Mesendoderm (in vitro differentiated cells): ENCODE results near the gene YPEL3.

ENCODE experiments used
- DNase-seq: peaks from one replicate; pipeline ENCODE4 v3.0.0; 2013
- H2AK5ac ChIP-seq: 2 replicates; pipeline ENCODE4 v1.6.1; 2013; ENCODE audit warnings: low read length, inconsistent platforms
- H2BK120ac ChIP-seq: 2 replicates; pipeline ENCODE4 v1.6.1; 2013; ENCODE audit warnings: low read depth, mild to moderate bottlenecking, low read length, moderate library complexity, mixed read lengths
- H2BK15ac ChIP-seq: replicated peaks from 2 replicates; pipeline ENCODE4 v1.6.1; 2013; ENCODE audit warnings: low read depth, mild to moderate bottlenecking, moderate library complexity
- H2BK5ac ChIP-seq: 2 replicates; pipeline ENCODE4 v1.6.1; 2013; ENCODE audit warnings: low read length, inconsistent platforms
- H3K18ac ChIP-seq: 2 replicates; pipeline ENCODE4 v1.6.1; 2013; ENCODE audit warnings: mild to moderate bottlenecking, low read length, mixed read lengths
- H3K23ac ChIP-seq: one replicate; pipeline ENCODE4 v1.6.1; 2013; ENCODE audit warnings: low read length
- H3K27ac ChIP-seq: 2 replicates; pipeline ENCODE4 v1.5.1; 2013; ENCODE audit warnings: low read depth, mild to moderate bottlenecking, inconsistent platforms, low read length, moderate library complexity
- H3K27me3 ChIP-seq: 2 replicates; pipeline ENCODE4 v1.6.1; 2013; ENCODE audit warnings: low read length, control low read depth, mild to moderate bottlenecking, inconsistent platforms; ENCODE audit not compliant: insufficient read depth, poor library complexity
- H3K36me3 ChIP-seq: 2 replicates; pipeline ENCODE4 v1.6.1; 2013; ENCODE audit warnings: low read length, inconsistent platforms; ENCODE audit not compliant: control insufficient read depth, insufficient read depth
- H3K4ac ChIP-seq: one replicate; pipeline ENCODE4 v1.6.1; 2013; ENCODE audit warnings: low read depth, mild to moderate bottlenecking, low read length, moderate library complexity
- H3K4me1 ChIP-seq: 2 replicates; pipeline ENCODE4 v1.6.1; 2013; ENCODE audit warnings: low read depth, low read length, inconsistent platforms; ENCODE audit not compliant: control insufficient read depth
- H3K4me2 ChIP-seq: 2 replicates; pipeline ENCODE4 v1.6.1; 2013; ENCODE audit warnings: low read length
- H3K4me3 ChIP-seq: 2 replicates; pipeline ENCODE4 v1.5.1; 2013; ENCODE audit warnings: mild to moderate bottlenecking, low read length
- H3K56ac ChIP-seq: one replicate; pipeline ENCODE4 v1.6.1; 2013; ENCODE audit warnings: low read length
- H3K79me1 ChIP-seq: 2 replicates; pipeline ENCODE4 v1.6.1; 2013; ENCODE audit warnings: low read length, inconsistent platforms
- H3K79me2 ChIP-seq: 2 replicates; pipeline ENCODE4 v1.6.1; 2013; ENCODE audit warnings: mild to moderate bottlenecking, low read length; ENCODE audit not compliant: control insufficient read depth, insufficient read depth
- H3K9ac ChIP-seq: 2 replicates; pipeline ENCODE4 v1.6.1; 2013; ENCODE audit warnings: low read length, inconsistent platforms
- H4K5ac ChIP-seq: one replicate; pipeline ENCODE4 v1.6.1; 2013; ENCODE audit warnings: low read length
- H4K8ac ChIP-seq: one replicate; pipeline ENCODE4 v1.6.1; 2013; ENCODE audit warnings: low read depth, mild to moderate bottlenecking, control low read depth, low read length, moderate library complexity
- WGBS: extraction: QIAGEN DNeasy Blood & Tissue Kit; methylation state at CpG from one replicate; pipeline ENCODE4 v1.1.7; 2013; ENCODE audit warnings: low lambda C conversion rate, missing lambda C conversion rate; ENCODE audit not compliant: insufficient coverage; ENCODE audit errors: extremely low coverage; 5-methylcytosine and 5-hydroxymethylcytosine counted together

The YPEL3 gene

DNA sequence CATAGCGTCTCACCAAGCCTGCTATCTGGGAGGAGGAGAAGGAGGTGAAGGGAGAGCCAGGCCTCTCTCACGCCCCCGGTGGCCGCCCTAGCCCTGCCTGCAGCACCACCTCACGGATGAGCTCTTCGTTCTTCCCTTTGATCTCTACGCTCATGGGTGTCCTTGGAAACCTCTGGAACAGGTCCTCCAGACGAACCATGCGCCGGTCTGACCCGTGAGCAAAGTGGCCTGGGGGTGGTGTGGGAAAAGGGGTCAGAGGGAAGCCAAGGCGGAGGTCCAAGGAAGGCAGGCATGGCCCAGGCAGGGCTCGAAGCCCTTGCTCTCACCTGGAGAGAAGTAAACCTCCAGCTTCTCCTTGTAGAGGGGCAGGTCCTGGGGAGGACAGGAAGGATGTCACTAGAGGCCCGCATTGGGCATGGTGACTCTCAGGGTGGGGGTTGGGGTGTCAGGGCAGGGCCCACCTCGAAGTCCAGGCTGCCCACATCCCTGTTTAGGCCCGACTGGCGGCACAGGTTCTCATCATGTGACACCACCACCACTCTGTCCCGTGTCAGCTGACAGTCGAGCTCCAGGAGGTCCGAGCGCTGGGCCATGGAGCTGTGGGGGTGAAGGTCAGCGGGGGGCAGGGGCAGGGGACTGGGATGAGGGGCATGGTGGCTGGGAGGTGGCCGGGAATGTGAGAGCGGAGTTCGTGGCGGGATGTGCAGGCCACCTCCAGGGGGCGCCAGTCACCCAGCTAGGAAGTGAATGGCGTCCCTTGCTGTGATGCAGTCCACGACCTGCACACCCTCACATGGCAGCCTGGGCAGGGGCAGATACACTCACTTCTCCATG is 16.4 kb upstream of the YPEL3 start:
- H3K18ac ChIP-seq, result no peak overlapping the region
- peak; percentile 74 for DNase-seq
- no peak overlapping the region for H2AK5ac ChIP-seq
- no peak overlapping the region for H3K27ac ChIP-seq
- no peak overlapping the region for H3K9ac ChIP-seq
- no peak overlapping the region for H3K56ac ChIP-seq
- no peak overlapping the region for H3K23ac ChIP-seq
- no peak overlapping the region for H3K4ac ChIP-seq
- H4K5ac ChIP-seq, result no peak overlapping the region
- H2BK120ac ChIP-seq, result no peak overlapping the region
- WGBS, result no CpG with 5 or more reads among the region's 29 CpGs
- H3K79me2 ChIP-seq, result no peaks in the 10 kb centered on the region
- no peaks in the 10 kb centered on the region for H3K79me1 ChIP-seq
- H3K36me3 ChIP-seq, result peaks cover 2% of the 10 kb centered on the region
- H2BK5ac ChIP-seq, result no peak overlapping the region
- H4K8ac ChIP-seq, result no peak overlapping the region
- H3K4me2 ChIP-seq, result no peak overlapping the region
- H2BK15ac ChIP-seq, result no peak overlapping the region
- H3K27me3 ChIP-seq, result no peaks in the 10 kb centered on the region
- no peaks in the 10 kb centered on the region for H3K4me1 ChIP-seq
- H3K4me3 ChIP-seq, result no peak overlapping the region

DNA sequence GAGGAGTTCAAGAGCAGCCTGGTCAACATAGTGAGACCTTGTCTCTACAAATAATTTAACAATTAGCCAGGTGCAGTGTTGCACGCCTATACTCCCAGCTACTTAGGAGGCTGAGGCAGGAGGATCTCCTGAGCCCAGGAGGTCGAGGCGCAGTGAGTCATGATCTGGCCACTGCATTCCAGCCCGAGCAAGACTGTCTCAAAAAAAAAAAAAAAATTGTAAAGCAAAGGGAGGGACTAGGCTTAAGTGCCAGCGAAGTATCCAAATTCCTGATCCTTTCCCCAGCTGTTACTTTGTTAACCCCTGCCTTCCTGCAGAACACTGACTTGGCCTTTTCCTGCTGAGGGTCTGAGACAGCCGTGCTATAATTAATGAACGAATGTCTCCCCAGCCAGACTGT is 14.6 kb upstream of the YPEL3 start:
- H3K4me2 ChIP-seq, result no peak overlapping the region
- H3K4ac ChIP-seq, result no peak overlapping the region
- no peaks in the 10 kb centered on the region for H3K79me2 ChIP-seq
- H4K5ac ChIP-seq, result no peak overlapping the region
- H4K8ac ChIP-seq, result no peak overlapping the region
- H3K9ac ChIP-seq, result no peak overlapping the region
- H3K36me3 ChIP-seq, result no peaks in the 10 kb centered on the region
- no peaks in the 10 kb centered on the region for H3K4me1 ChIP-seq
- DNase-seq, result no peak
- no peak overlapping the region for H2BK15ac ChIP-seq
- H3K23ac ChIP-seq, result no peak overlapping the region
- WGBS, result no CpG with 5 or more reads among the region's 7 CpGs
- H2BK120ac ChIP-seq, result no peak overlapping the region
- no peak overlapping the region for H3K27ac ChIP-seq
- H3K4me3 ChIP-seq, result no peak overlapping the region
- H3K79me1 ChIP-seq, result no peaks in the 10 kb centered on the region
- H3K56ac ChIP-seq, result no peak overlapping the region
- H2AK5ac ChIP-seq, result no peak overlapping the region
- H3K27me3 ChIP-seq, result no peaks in the 10 kb centered on the region
- no peak overlapping the region for H3K18ac ChIP-seq
- H2BK5ac ChIP-seq, result no peak overlapping the region

DNA sequence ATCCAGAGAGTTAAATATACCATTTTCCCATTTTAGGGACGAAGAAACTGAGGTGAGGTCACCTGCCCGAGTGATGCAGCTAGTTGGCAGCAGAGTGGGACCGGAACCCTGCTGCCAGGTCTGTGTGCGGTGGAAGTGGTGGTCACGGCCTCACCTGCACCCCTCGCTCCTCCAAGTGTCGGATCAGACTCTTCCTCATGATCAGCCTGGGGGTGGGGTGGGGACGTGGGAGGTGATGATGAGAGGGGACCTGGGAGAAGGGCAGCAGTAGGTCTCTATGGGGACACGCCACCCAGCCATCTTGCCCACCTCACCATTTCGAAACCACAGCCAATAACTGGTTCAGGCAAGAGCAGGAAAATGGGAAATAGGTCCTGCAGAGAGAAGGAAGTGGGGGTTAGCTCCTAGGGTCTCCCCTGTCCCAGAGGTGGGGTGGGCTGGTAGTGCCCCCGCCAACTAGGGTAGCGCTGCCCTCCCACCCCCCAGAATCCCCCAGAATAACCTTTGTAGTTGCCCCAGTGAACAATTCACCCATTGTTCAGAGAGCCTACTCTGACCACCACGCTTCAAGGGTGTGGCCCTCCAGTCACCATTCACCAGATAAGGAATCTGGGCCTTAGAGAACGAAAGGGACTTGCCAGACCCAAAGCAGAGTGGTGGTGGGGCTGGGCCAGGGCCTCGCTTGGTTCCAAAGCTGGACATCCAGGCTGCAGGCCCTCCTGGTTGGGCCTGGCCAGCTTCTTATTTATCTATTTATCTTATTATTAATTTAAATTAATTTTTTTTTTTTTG is 12.2 kb upstream of the YPEL3 start:
- no CpG with 5 or more reads among the region's 15 CpGs for WGBS
- H3K4me2 ChIP-seq, result no peak overlapping the region

DNA sequence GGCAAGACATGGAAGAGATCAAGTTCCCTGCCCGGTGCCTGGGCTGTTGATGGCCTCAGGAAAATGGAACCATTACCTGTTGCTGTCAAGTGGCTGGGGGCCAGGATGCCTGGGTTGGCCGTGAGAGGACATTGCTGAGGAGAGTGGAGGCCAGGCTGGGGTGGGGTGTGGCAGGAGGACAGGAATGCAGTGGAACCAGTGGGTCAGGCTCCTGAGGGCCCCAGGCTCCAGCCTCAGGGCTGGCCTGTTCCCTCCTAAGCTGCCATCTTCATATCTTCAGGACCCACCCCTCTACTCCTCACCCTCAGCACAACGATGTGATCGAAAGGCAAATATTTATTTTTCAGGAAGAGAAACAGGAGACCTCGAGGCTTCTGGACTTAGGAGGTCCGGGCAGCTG is 8.5 kb upstream of the YPEL3 start:
- Histone ChIP-seq H3K56ac (no peak overlapping the region), H3K79me1 (no peaks in the 10 kb centered on the region), H2AK5ac (no peak overlapping the region), H3K79me2 (no peaks in the 10 kb centered on the region), H3K27me3 (no peaks in the 10 kb centered on the region), H3K4me3 (no peak overlapping the region), H2BK15ac (no peak overlapping the region), H3K23ac (no peak overlapping the region), H3K27ac (no peak overlapping the region), H4K5ac (no peak overlapping the region), H3K36me3 (no peaks in the 10 kb centered on the region), H3K4ac (no peak overlapping the region), H2BK120ac (no peak overlapping the region), H3K4me1 (no peaks in the 10 kb centered on the region), H3K9ac (no peak overlapping the region), H2BK5ac (no peak overlapping the region), H3K4me2 (no peak overlapping the region), H3K18ac (no peak overlapping the region), H4K8ac (no peak overlapping the region)
- no peak for DNase-seq
- WGBS, result no CpG with 5 or more reads among the region's 6 CpGs

More for the DNA sequence above, 12.2 kb upstream of the YPEL3 start:
- no peaks in the 10 kb centered on the region for H3K79me2 ChIP-seq
- H3K4me3 ChIP-seq, result no peak overlapping the region
- no peak overlapping the region for H3K9ac ChIP-seq
- no peak for DNase-seq
- H2BK120ac ChIP-seq, result no peak overlapping the region
- no peak overlapping the region for H4K8ac ChIP-seq
- H3K56ac ChIP-seq, result no peak overlapping the region
- no peaks in the 10 kb centered on the region for H3K4me1 ChIP-seq
- H3K27ac ChIP-seq, result no peak overlapping the region
- H3K4ac ChIP-seq, result no peak overlapping the region
- H3K27me3 ChIP-seq, result no peaks in the 10 kb centered on the region
- no peak overlapping the region for H2BK15ac ChIP-seq
- H2BK5ac ChIP-seq, result no peak overlapping the region
- H2AK5ac ChIP-seq, result no peak overlapping the region
- no peak overlapping the region for H3K18ac ChIP-seq
- H3K23ac ChIP-seq, result no peak overlapping the region
- H3K36me3 ChIP-seq, result no peaks in the 10 kb centered on the region
- no peaks in the 10 kb centered on the region for H3K79me1 ChIP-seq
- no peak overlapping the region for H4K5ac ChIP-seq

DNA sequence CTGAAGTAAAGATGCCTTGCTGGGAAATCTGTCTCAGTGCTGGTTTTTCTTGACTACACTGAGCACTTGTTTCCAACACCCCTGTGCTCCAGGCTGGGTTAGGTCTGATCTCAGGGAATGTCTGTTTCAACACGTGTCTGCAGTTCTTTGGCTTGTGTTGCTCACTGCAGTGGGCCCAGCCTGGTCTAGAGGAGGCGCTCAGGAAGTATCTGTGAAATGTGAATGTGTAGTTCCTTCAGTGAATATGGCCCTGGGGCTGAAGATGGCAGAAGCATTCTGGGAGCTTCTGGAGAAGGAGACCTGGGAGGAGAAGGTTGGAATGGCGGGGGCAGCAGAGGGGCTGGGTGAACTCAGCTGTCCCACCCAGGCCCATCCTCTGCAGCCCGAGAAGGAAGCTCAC is 8.1 kb upstream of the YPEL3 start:
- Histone ChIP-seq H3K79me1 (no peaks in the 10 kb centered on the region), H3K27ac (no peak overlapping the region)
- no peak for DNase-seq

More for the DNA sequence above, 8.1 kb upstream of the YPEL3 start:
- Histone ChIP-seq H3K4ac (no peak overlapping the region), H2BK15ac (no peak overlapping the region), H4K8ac (no peak overlapping the region), H3K4me3 (no peak overlapping the region), H3K56ac (no peak overlapping the region), H3K27me3 (no peaks in the 10 kb centered on the region), H3K4me2 (no peak overlapping the region), H2BK120ac (no peak overlapping the region), H3K79me2 (no peaks in the 10 kb centered on the region), H3K36me3 (no peaks in the 10 kb centered on the region), H2AK5ac (no peak overlapping the region), H3K23ac (no peak overlapping the region), H3K9ac (no peak overlapping the region), H3K18ac (no peak overlapping the region), H2BK5ac (no peak overlapping the region), H4K5ac (no peak overlapping the region), H3K4me1 (no peaks in the 10 kb centered on the region)
- WGBS, result no CpG with 5 or more reads among the region's 4 CpGs
